ENCODE data around the gene FCSK. TPM values are rescaled to one million over a fixed set of nuclear protein-coding genes. Genes with fewer than 3 reads are reported as not detected.

Gene FCSK
- total and polyA plus RNA-seq, 2 of the 13 experiments (the other 11 are each of a cell fraction or from before 2014, with no cell fraction given): 9.1 to 19.2 TPM

DNA sequence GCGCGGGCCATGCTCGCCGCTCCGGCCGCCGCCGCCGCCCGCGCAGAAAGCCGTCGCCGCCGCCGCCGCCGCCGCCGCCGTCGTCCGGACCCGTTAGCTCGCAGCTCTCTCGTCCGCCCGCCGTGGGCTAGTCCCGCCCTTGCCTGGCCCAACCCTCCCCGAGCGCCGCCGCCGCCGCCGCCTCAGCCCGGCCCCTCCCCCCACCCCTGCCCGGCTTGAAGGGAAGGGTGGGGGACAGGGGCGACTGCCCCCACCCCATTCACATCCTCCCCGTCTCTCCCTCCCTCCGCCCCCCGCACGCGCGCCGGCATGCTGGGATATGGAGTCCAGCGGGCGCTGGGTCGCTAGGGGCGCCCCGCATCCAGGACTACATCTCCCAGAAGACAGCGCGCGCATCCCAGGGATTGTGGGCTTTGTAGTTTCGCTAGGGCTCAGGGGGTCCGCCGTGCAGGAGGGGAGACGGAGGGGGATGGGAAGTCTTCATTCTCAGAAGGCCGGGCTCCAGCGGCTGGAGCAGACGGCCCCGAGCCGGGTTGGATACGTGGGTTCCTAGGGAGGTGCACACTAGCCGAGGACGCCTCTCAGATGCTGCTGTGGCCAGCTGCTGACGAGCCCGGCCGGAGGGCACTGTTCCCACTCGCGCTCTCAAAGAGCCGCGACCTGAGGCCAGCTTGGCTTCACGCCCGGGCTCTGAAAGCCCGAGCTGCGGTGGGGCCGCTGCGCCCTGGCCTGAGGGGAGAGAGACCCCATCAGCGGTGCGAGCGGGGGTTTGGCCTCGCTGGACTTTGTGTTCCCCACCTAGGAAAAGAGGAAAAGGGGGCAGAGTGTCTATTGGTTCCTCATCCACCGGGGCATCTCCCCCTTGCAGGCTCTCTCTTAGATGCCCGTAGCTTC, 15.2 kb upstream of the FCSK start, which contains the start of gene ST3GAL2 (continued):
- TF ChIP-seq, protein P1, sequence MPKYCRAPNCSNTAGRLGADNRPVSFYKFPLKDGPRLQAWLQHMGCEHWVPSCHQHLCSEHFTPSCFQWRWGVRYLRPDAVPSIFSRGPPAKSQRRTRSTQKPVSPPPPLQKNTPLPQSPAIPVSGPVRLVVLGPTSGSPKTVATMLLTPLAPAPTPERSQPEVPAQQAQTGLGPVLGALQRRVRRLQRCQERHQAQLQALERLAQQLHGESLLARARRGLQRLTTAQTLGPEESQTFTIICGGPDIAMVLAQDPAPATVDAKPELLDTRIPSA (CRISPR knock-in tag; IDR thresholded peaks at IDR 0.05; ENCODE audit: borderline replicate concordance): peak; percentile 45; the same call in 1 of the 2 replicates
- no peak for TF ChIP-seq ZFAT (CRISPR knock-in tag; conservative IDR thresholded peaks at IDR 0.05)
- peak; percentile 57 for TF ChIP-seq ARNTL (CRISPR knock-in tag; IDR thresholded peaks at IDR 0.05)
- TF ChIP-seq, protein P2, sequence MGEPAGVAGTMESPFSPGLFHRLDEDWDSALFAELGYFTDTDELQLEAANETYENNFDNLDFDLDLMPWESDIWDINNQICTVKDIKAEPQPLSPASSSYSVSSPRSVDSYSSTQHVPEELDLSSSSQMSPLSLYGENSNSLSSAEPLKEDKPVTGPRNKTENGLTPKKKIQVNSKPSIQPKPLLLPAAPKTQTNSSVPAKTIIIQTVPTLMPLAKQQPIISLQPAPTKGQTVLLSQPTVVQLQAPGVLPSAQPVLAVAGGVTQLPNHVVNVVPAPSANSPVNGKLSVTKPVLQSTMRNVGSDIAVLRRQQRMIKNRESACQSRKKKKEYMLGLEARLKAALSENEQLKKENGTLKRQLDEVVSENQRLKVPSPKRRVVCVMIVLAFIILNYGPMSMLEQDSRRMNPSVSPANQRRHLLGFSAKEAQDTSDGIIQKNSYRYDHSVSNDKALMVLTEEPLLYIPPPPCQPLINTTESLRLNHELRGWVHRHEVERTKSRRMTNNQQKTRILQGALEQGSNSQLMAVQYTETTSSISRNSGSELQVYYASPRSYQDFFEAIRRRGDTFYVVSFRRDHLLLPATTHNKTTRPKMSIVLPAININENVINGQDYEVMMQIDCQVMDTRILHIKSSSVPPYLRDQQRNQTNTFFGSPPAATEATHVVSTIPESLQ (CRISPR knock-in tag; conservative IDR thresholded peaks at IDR 0.05): no peak
- TF ChIP-seq, protein P3, sequence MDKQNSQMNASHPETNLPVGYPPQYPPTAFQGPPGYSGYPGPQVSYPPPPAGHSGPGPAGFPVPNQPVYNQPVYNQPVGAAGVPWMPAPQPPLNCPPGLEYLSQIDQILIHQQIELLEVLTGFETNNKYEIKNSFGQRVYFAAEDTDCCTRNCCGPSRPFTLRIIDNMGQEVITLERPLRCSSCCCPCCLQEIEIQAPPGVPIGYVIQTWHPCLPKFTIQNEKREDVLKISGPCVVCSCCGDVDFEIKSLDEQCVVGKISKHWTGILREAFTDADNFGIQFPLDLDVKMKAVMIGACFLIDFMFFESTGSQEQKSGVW (CRISPR knock-in tag; IDR thresholded peaks at IDR 0.05; ENCODE audit: borderline replicate concordance): no peak
- TF ChIP-seq, protein P4, sequence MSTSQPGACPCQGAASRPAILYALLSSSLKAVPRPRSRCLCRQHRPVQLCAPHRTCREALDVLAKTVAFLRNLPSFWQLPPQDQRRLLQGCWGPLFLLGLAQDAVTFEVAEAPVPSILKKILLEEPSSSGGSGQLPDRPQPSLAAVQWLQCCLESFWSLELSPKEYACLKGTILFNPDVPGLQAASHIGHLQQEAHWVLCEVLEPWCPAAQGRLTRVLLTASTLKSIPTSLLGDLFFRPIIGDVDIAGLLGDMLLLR (CRISPR knock-in tag; IDR thresholded peaks at IDR 0.05): no peak; the same call in 1 of the 2 replicates
- TF ChIP-seq ATAD3A (CRISPR knock-in tag; IDR thresholded peaks at IDR 0.05): no peak
- 0 out of 2 replicates have a peak, but pooled peaks have one; percentile 14 for TF ChIP-seq EEA1 (CRISPR knock-in tag; IDR thresholded peaks at IDR 0.05; ENCODE audit: borderline replicate concordance)
- TF ChIP-seq CEBPG (CRISPR knock-in tag; IDR thresholded peaks at IDR 0.05): no peak
- no peak for TF ChIP-seq YEATS2 (CRISPR knock-in tag; IDR thresholded peaks at IDR 0.05; ENCODE audit: borderline replicate concordance)
- peak; percentile 85 for TF ChIP-seq SNAPC2 (CRISPR knock-in tag; IDR thresholded peaks at IDR 0.05)
- 0 out of 2 replicates have a peak, but pooled peaks have one; percentile 43 for TF ChIP-seq HNRNPL (IDR thresholded peaks at IDR 0.05; ENCODE audit: low read depth, low read length)
- 0 out of 2 replicates have a peak, but pooled peaks have one; percentile 47 for TF ChIP-seq ZNF34 (CRISPR knock-in tag; IDR thresholded peaks at IDR 0.05; ENCODE audit: borderline replicate concordance)
- TF ChIP-seq NFE2L1 (CRISPR knock-in tag; IDR thresholded peaks at IDR 0.05; ENCODE audit: borderline replicate concordance): no peak
- no peak for TF ChIP-seq ZNF878 (CRISPR knock-in tag; IDR thresholded peaks at IDR 0.05)
- no peak for TF ChIP-seq XBP1 (CRISPR knock-in tag; IDR thresholded peaks at IDR 0.05)
- TF ChIP-seq ZEB1 (IDR thresholded peaks at IDR 0.05; ENCODE audit: insufficient replicate concordance, low read depth): no peak
- TF ChIP-seq, protein P5, sequence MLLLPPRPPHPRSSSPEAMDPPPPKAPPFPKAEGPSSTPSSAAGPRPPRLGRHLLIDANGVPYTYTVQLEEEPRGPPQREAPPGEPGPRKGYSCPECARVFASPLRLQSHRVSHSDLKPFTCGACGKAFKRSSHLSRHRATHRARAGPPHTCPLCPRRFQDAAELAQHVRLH (CRISPR knock-in tag; IDR thresholded peaks at IDR 0.05; ENCODE audit: borderline replicate concordance, low read depth): peak; percentile 74; the same call in 1 of the 2 replicates
- TF ChIP-seq, protein P6, sequence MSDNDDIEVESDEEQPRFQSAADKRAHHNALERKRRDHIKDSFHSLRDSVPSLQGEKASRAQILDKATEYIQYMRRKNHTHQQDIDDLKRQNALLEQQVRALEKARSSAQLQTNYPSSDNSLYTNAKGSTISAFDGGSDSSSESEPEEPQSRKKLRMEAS (IDR thresholded peaks at IDR 0.05): no peak
- peak; percentile 20; the same call in 1 of the 2 replicates for TF ChIP-seq TBX3 (IDR thresholded peaks at IDR 0.05; ENCODE audit: borderline replicate concordance)
- TF ChIP-seq ZNF652 (CRISPR knock-in tag; IDR thresholded peaks at IDR 0.05; ENCODE audit: borderline replicate concordance, low read depth): 0 out of 2 replicates have a peak, but pooled peaks have one; percentile 11
- no peak for TF ChIP-seq JUNB (CRISPR knock-in tag; IDR thresholded peaks at IDR 0.05; ENCODE audit: borderline replicate concordance)
- TF ChIP-seq ZNF720 (CRISPR knock-in tag; IDR thresholded peaks at IDR 0.05): no peak
- peak; percentile 64; the same call in 1 of the 2 replicates for TF ChIP-seq MIER3 (CRISPR knock-in tag; IDR thresholded peaks at IDR 0.05; ENCODE audit: borderline replicate concordance)
- 0 out of 2 replicates have a peak, but pooled peaks have one; percentile 31 for TF ChIP-seq GFI1 (CRISPR knock-in tag; IDR thresholded peaks at IDR 0.05; ENCODE audit: borderline replicate concordance)

Measured in HepG2 (cell line).